ENCODE results near the gene TSEN2.
"Not testable (repeated sequence)": the region's sequence is repeated elsewhere in the genome, so short reads cannot be mapped to it uniquely, and the experiment has no call there.

TSEN2 gene

GRCh38 chr3:12507591-12508281 lies 23.5 kb downstream of the TSEN2 start:
- DNase-seq, result no peak

GRCh38 chr3:12508291-12508700 lies 24.0 kb downstream of the TSEN2 start:
- no peak for DNase-seq

- no peak for DNase-seq
Observed at GRCh38 chr3:12509466-12509865, 25.2 kb downstream of the TSEN2 start.

- no peak for DNase-seq
Observed at GRCh38 chr3:12512534-12513118, 28.3 kb downstream of the TSEN2 start.

GRCh38 chr3:12513694-12514446 lies 29.6 kb downstream of the TSEN2 start:
- DNase-seq, result no peak

- no peak for DNase-seq
Observed at GRCh38 chr3:12515631-12516030, 31.4 kb downstream of the TSEN2 start.

GRCh38 chr3:12516873-12517272 lies 32.6 kb downstream of the TSEN2 start:
- no peak for DNase-seq

GRCh38 chr3:12518261-12519028 lies 34.2 kb downstream of the TSEN2 start:
- DNase-seq, result no peak

- DNase-seq, result no peak
Observed at GRCh38 chr3:12521010-12521409, 36.7 kb downstream of the TSEN2 start.

- DNase-seq, result no peak
Observed at GRCh38 chr3:12522721-12523120, 38.4 kb downstream of the TSEN2 start.

- no peak for DNase-seq
Observed at GRCh38 chr3:12527757-12528143, 43.5 kb downstream of the TSEN2 start.

- DNase-seq, result no peak
Observed at GRCh38 chr3:12532182-12532581, 47.9 kb downstream of the TSEN2 start.

- DNase-seq, result no peak
Observed at GRCh38 chr3:12536423-12536822, 52.1 kb downstream of the TSEN2 start.

GRCh38 chr3:12541625-12542024 lies 57.3 kb downstream of the TSEN2 start:
- peak; percentile 8 for DNase-seq

- DNase-seq, result not testable (repeated sequence)
Observed at GRCh38 chr3:12543497-12543896, 59.2 kb downstream of the TSEN2 start.

- DNase-seq, result no peak
Observed at GRCh38 chr3:12544652-12545472, 60.6 kb downstream of the TSEN2 start.

- no peak for DNase-seq
Observed at GRCh38 chr3:12545473-12545791, 61.2 kb downstream of the TSEN2 start, which contains the start of gene MKRN2OS. Gene MKRN2OS (minus strand): TSS chr3:12545499. CDS start chr3:12545464, 35 bp downstream.

- no peak for DNase-seq
Observed at GRCh38 chr3:12549971-12550760, 65.9 kb downstream of the TSEN2 start.

- peak; percentile 41 for DNase-seq
Observed at GRCh38 chr3:12553921-12554391, 69.7 kb downstream of the TSEN2 start.

- no peak for DNase-seq
Observed at GRCh38 chr3:12556314-12556689, 72.0 kb downstream of the TSEN2 start.

- peak; percentile 53 for DNase-seq
Observed at GRCh38 chr3:12556690-12557472, 72.6 kb downstream of the TSEN2 start, which contains the start of gene MKRN2. Gene MKRN2 (plus strand): TSS chr3:12557087. CDS start chr3:12557151, 64 bp downstream.

Measured in NCI-H748 treated with DMSO at 0.1 percent for 48 hours (cell line).